HUDEP-2 (cell line): ENCODE data around the gene RNLS.
"Not testable (repeated sequence)": the region's sequence is repeated elsewhere in the genome, so short reads cannot be mapped to it uniquely, and the experiment has no call there.

ENCODE experiments used
- DNase-seq, 76 experiments: peaks; one replicate each; lab custom pipeline; 2025; ENCODE audit not compliant: unreplicated experiment in 76 of 76; lab: John Stamatoyannopoulos, UW

The RNLS gene

DNA sequence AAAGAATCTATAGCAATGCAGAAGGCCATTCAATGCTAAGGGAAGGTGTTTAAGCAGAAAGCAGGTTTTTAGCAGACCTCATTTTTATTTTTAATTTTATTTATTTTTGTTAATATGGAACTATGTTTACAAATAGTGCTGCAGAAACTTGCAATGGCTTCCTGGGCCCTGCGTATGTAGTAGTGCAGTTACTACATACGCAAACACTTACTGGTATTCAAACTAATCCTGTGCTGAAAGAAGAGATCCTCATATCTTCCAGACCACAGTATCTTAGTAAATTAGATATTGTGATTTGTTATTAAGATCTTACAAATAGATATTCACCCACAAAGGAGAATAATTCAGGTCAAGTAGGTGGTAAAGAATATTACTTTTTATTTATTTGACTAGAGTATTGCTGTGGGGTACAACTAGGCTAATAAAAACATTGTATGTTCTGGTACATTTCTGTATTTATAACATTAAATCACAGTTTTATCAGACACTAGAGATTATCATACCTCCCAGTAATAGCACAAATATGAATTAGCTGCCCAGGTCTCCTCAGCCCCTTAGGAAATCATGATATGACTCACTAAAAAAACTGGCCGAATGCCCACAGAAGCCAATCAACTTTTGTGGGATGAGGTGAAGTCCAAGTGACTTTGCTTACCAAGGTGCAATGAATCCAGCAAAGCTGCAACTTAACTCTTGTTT lies 57.6 kb downstream of the RNLS start:
- no peak for DNase-seq

DNA sequence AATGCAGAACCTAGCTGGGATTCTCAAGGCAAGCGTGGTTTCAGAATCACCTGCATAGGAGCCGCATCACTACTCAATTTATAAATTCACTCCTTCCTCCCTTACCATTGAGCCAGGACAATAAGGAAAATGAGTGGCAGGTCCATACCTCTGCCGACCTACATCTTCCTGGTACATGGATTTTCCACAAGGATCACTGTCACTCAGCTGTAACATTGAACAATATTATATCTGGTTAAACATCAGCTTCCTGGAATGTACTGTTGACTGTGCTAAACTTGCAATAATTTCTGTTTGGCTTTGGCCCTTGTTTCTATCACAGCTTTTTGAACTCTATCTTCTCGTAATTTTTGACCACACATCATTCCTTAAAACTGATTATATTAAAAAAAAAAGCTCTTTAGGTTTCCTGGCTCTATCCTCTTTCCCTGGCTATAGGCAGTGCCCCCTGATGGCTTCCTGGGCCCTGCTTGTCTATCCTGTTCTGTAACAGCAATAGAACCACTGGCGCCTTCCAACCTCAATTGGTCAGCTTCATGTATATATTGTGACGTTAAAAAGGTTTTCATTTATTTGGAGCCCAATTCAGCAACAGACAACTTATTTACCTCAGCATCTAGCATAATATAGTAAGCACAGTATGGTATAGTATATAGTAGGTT lies 59.2 kb downstream of the RNLS start:
- DNase-seq: no peak

DNA sequence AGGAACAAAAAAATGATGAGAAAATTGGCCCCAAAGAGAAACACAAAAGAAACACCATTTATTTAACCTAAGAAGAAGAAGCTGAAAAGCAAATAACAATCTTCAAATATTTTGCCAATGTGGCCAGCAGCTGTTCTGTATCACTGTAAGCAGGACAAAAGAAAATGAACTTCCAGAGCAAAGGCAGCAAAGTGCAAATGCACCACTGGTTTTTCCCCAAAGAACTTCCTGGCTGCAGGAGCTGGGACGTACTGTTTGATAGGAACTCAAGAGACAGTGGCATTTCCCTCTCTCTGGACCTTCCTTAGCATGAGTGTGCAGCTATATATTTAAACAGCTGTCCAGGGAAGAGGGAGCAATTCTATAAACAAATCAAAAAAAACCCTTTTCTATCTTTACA lies 60.4 kb downstream of the RNLS start:
- no peak for DNase-seq

DNA sequence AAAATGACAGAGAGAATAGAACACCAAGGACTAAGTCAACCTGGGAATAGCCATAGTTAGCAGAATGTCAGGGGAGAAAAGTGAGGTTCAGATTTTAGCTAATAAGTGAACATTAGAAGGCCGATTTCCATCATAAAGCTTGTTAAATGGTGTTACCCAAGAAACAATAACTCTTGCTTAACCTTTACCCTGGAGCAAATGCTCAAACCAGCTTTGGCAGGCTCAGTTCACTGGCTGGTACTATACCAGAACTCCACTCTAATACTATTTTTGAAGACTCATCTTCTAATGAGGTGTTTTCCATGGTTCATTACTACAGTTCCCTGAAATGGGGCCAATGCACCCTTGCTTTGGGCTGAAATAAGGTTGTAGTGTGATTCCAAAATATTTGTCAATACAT lies 61.3 kb downstream of the RNLS start:
- no peak for DNase-seq

DNA sequence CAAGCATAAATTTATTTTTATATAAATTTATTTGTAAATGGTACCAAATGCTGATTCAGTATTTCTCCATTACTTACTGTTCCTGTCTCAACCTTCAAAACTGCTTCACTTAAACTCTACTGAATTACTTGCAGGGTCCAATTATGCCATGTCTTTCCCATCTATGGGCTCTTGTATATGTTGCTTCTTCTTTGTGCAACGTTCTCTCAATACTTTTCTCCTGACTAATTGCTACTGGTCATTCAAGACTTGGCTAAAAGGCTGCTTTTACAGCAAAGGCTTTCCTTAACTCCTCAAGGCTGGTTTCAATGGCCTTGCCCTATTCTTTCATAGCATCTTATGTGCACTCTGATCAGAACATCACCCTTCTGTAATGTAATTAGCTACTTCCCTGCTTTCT lies 67.9 kb downstream of the RNLS start:
- no peak for DNase-seq

DNA sequence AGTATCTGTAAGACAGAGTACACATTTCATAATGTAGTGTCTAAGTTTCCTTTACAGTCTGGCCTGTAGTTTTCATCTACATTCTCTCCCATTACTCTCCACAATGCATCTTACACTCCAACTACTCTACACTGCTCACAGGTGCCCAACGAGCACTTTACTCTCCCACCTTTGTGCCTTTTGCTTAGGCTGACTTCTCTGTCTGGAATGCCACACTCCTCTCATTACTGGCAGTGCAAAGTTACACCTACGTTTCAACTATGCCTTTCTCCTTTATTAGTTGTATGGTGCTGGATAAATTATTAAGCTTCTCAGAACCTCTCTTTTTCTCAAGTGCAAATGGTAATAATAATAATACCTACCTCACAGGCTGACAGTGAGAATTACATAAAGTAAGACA lies 70.5 kb downstream of the RNLS start:
- DNase-seq: no peak

DNA sequence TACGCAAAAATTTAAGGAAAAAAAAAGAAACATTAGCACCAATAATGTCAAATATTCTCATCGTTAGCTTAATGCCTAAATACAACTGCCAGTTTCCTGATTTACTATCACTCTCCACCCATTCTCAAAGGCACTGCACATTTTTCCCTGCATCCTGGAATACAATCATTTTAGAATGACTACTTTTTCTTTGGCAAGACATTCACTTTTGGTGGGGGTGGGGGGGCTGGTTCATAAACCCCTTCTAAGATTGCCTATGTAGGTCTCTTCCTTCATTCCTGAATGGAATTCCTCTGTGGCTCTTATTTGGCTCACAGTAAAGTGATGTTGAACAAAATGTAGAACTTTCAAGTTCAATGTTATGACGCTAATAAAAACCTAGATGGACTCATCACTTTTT lies 74.3 kb downstream of the RNLS start:
- DNase-seq: no peak

DNA sequence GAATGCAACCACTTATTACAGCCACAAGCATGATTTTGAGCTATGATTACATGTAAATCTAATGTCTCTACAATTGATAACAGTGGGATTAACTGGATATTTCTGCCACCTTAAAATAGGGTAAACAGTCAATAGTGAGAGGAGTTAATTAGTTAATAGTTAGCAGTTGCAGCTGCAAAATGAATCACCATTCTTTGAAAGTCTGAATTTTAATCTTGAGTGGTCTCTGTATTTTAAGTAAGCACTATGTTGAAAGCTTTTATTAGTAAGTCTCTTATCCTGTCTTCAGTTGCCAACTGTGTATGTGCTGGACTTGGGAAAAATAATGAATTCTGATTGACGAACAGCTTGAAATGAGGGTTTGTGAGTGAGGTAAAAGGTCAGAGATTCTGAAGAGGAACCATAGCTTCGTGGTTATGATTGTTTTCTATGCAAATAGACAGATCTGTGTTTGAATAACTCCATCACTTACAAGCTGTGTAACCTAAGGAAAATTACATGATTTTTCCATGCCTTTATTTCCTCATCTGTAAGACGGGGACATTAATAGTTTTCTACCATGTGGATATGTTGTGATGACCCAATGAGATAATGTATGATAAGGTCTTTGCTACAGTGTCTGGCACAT lies 75.2 kb downstream of the RNLS start:
- no peak for DNase-seq

DNA sequence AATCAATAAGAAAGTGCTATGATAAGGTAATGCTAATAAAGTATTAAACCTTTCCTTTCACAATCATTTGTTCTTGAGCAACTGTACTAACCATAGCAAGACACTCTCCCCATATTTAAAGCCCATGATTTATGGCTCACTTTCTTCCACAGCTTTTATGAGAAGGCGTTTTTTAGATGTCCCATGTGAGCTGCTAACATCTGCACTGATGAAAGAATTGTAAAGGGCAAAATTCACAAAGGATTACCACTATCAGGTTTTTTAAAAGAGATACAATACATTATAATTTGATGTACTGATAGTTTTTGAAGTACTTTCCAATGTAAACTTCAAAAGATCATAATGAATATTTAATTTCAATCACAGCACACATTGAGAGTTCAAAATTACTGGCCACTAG lies 75.7 kb downstream of the RNLS start:
- DNase-seq: no peak

DNA sequence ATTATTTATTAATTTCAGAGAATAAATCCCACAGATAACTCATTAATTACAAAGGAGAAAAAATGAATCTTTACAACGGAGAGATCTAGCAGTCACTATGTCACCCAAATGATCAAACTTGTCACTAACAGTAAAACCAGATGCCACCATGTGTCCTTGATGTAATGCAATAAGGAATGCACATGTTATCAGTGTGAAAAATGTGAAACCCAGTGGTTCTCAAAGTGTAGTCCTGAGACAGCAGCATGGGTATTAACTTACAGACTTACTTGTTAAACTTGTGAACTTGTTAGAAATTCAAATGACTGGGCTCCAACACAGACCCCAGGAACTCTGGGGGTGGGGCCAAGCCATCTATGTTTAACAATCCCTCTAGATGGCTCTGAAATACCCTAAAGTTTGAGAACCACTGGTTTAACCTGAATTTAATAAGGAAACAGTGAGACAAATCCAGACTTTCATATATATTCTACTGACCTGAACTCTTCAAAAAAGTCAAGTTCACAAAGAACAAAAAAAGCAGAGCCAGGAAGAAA lies 77.4 kb downstream of the RNLS start:
- DNase-seq: no peak

DNA sequence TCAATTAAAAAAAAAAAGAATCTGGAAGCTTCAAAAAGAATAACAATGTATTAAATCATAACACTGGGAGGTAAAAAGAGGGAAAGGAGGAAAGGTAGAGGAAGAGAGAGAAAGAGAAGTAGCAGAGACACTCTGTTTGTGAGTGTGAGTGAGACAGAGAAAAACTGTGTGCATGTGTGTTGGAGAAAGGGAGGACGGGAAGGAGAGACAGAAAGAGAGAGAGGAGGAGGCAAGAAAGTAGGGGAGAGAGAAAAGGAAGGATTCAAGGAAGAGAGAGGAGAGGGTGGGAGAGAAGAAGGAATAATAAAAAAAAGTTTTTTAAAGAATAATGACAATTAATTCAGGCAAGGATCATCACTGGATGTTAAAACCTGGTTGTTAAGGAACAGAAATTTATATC lies 77.9 kb downstream of the RNLS start:
- DNase-seq: no peak

DNA sequence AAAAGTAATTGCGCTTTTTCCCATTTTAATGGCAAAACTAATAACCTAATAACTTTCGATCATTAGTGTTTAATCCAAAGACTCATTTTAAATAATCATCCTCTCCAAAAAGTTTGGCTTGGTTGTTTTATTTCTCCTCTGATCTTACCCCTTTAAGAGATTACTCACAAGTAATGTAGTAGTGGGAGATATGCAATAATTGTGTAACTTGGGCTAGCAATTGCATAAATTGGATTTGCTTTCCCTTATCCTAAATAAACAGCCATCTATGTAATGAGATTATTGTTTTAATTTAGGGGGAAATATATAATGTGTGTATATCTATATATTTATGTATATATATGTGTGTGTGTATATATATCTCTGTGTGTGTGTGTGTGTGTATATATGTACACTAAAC lies 82.5 kb downstream of the RNLS start:
- DNase-seq: no peak

DNA sequence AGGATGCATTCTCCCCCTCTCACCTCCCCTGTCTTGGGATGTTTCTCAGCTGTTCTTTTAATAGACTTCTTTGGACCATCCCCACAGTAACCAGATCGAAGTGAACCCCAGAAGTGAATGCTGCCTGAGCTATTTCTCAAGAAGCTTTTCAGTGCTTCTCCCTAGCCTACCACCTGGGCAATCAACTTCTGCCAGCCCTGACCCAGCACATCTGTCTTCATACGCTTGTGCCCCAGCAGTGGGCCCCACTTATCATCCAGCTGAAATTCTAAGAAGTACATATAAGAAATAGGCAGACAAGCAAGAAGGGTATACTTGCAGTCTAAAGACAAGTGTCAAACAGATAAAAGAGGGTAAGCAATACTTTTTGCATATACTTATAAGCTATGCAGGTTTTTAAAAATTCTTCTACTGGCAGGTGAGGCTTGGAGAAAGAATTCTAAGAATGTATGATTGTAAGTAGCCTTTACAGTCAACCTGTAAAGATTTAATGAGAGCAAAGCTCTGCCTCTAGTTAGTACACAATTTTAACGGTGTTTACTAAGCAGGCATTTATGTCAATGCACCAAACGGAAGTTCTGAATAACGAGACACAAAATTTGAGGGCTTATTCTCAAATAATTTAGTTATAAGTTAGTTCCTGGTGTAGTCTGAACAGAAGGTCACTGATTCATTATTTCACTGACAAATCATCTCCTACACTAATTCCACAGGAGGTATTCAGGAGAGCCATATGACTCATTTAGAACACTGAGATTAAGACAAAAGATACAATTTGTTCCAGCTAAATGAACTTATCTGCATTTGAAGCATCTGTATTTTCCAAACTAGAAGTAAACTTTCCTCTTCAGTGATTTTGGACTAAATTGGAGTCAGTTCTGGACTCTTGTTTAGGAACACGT lies 83.3 kb downstream of the RNLS start:
- DNase-seq: no peak

DNA sequence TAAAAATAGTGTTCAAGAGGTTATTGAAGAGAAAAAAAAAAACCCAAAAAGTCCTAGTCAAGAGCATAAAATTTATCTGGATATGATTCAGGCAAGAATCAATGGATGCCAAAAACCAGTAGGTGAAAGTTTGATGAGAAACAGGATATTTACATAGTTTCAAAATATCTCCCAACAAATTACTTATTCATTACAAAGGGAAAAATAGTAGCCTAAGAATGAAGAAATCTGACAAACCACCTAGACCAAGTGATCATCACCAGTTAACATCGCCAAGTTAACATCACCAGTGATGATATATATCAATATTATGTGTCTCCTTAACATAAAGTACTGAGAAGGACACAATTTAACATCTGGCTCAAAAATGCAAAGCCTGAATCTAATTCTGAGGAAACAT lies 85.2 kb downstream of the RNLS start:
- DNase-seq: no peak

DNA sequence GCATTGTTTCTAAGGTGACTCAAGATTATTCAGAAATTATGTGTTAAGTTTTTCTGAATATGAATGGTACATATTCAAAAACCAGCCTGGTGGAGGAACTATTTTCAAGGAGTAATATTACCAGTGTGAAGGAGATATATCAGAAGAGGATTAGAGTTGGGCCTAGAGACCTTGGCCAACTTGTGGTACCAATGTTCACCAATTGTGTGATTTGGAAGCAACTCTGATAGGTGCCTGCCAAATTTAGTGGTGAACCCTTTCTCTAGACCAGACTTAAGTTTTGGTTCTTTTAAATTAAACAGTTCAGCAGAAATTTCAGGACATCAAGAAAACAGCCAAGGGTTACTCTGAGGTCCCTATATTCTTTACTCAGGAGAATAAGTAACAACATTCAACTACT lies 88.6 kb downstream of the RNLS start:
- DNase-seq: no peak

DNA sequence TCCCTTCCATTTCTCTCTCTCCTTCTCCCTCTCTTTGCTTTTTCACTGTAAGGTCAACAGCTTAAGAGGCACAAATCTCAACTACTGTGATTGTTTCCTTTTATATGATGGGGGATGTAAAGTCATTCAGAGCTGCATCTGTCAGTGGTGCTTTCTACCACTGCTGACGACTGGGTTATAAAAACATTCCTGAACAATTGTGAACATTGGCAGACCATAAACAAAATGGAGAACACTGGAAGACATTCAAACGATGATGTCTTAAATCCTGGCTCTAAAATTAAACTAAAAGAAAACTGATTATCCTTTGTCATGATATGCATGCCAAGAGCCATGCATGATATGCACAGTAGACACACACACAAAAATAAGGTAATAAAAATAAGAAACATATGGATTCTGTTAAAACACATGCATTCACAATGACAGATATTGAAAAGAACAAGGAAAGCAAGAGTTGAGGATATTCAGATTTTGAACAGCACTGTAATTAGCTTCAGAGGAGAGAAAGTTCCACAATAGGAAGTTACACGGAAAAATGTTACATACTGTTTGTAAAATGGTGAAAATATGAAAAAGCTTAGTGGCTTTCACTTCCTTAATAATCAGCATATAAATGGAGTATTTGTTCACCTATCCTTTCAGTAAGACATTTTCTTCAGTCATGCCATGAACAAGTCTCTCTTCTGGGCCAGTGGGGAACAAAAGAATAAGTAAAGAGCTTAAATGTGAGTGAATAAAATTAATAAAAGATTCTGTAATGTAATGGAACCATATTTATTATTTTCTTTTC lies 89.2 kb downstream of the RNLS start:
- no peak for DNase-seq

DNA sequence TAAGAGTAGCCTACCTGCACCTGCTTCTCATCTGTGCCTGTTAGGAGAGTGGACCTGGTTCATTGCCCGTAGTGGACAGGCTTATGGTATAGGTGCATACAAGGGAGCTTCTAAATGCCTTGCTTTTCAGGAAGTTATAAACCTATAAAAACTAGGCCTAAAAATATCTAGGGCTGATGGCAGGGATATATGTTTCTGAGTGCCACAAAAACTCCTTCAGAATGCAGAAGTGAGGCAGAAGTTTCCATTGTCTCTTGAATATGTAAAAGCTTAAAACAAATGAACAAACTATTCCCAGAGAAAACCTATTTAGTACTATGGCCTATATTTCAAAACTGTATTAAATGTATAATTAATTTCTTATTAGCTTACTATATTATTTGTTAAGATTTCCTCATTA lies 91.8 kb downstream of the RNLS start:
- DNase-seq: no peak

DNA sequence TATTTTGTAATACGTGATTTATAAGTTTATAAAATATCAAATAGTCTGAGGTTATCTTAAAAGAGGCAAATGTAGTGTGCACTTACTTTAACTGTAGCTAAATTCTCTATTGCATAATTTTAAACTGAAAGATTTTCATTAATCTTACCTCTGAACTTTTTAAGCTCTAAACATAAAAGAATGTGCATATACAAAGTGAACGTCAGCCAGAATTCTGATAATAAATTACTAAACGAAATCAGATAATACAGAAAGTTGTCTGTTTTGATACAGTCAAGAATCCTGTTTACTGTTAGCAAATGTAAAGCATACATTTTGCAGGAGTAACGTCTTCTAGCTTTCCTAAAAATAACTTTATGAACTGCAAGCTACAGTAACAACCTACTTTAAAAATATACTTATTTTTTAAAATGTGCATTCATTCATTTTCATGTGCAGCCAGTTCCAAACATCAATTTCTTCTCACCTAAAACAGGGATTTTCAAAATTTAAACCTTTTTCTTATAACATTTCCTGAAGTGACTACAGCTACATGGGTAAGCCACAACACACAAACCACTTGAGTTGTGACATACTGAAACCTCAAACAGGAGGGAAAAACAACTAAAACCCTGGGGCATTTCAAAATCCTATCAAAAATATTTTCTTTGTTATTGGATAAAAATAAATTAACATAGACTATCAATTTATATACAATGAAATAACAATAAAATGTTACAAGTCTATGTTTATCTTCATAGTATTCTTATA lies 92.7 kb downstream of the RNLS start:
- DNase-seq: no peak

DNA sequence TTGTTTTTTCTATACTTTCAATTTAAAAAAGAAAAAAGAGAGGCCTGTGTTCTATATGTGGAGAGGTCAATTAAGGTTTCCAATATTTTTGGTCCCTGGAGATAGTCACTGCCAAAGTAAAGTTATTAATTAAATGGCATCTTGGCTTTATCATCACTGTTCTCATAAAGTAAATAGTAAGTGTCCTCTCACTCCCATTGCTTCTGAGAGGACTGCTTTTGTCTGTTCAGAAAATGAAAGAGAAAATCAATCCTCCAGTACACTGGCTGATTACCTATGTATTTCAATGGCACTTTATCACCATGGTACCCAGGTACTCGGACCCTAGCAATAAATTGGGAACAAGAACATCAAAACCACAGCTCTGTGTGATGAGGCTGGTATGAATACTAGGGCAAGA lies 94.0 kb downstream of the RNLS start:
- no peak for DNase-seq

DNA sequence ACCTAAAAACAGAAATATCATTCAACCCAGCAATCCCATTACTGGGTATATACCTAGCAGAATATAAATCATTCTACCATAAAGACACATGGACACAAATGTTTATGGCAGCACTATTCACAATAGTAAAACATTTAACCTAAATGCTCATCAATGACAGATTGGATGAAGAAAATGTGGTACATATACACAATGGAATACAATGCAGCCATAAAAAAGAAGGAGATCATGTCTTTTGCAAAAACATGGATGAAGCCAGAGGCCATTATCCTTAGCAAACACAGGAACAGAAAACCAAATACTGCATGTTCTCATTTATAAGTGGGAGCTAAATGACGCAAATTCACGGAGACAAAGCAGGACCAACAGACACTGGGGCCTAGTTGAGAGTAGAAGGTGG lies 96.3 kb downstream of the RNLS start:
- DNase-seq: not testable (repeated sequence)
